Gastrocnemius medialis (tissue), 4 donors: ENCODE data around the gene SLC6A19.

Experiments
- CTCF ChIP-seq, 5 experiments: fragments of 450-650 bp in 3 of 5; fragments of 200-600 bp in 2 of 5; sonication (generic) in 2 of 5; IDR thresholded peaks in 4 of 5; conservative IDR thresholded peaks in 1 of 5; 1 replicate in 4 of 5; 2 replicates in 1 of 5; pipeline ENCODE4 v1.5.1; 2016 to 2019; ENCODE audit warnings: antibody characterized with exemption in 5 of 5, mild to moderate bottlenecking in 3 of 5, moderate library complexity in 3 of 5
- POLR2A ChIP-seq, 2 donors: fragments of 450-650 bp; IDR thresholded peaks; one replicate each; pipeline ENCODE4 v1.6.1; 2017; ENCODE audit warnings: antibody characterized with exemption in 2 of 2, mild to moderate bottlenecking in 2 of 2, moderate library complexity in 2 of 2

DNA sequence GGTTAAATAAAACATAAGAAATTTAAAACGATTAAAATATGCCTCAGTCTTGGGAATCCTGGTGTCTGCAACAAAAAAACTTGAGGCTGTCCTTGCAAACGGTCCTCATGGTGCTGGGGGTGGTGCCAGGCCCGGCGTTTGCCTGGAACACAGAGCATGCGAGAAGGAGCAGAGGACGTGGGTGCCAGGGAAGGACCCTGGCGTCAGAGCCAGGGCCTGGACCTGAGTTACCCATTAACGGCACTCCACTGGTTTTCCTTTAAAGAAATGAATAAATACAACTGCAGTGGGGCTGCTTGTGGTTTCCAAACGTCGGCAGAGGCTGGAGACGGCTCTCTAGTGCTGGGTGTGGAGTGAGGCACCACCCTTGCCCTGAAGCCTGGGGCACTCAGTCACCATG is 23.7 kb downstream of the SLC6A19 start, which contains the start of gene SLC6A18:
- no peak for TF ChIP-seq CTCF (IDR thresholded peaks at IDR 0.05 in 4 of 5, conservative IDR thresholded peaks at IDR 0.05 in 1 of 5)
- TF ChIP-seq POLR2A (IDR thresholded peaks at IDR 0.05) = no peak
